HepG2 (cell line): ENCODE data around the gene SREK1. TPM values are rescaled to one million over a fixed set of nuclear protein-coding genes. Genes with fewer than 3 reads are reported as not detected.

Experiments used
- ATAC-seq: fragments of 200-7000 bp; cut with Tn5 transposase; 3 replicates; pipeline ENCODE4 v1.9.1; 2020; ENCODE audit warnings: mild to moderate bottlenecking, moderate library complexity
- BruUV-seq: library from RNA; stranded (reverse); fragments of 400-500 nt; replicated peaks from 2 replicates; lab custom pipeline; 2021; lab: Mats Ljungman, UMichigan
- CTCF ChIA-PET: fragments of 300-600 bp; formaldehyde crosslinking; extraction: SDS; loops from one replicate; lab custom pipeline; 2021; ENCODE audit warnings: low total read pairs, inconsistent platforms, low intra/inter-chr PET ratio; lab: Yijun Ruan, JAX
- POLR2A ChIA-PET: fragments of 350-600 bp; sonication (Branson Sonifier 250); formaldehyde crosslinking; loops from one replicate; lab custom pipeline; 2020; ENCODE audit warnings: antibody characterized with exemption, inconsistent platforms; lab: Yijun Ruan, JAX
- DNase-seq: peaks from one replicate; pipeline ENCODE4 v3.0.0-alpha.2; 2015; ENCODE audit warnings: low spot score
- FAIRE-seq: peaks from 3 replicates; lab custom pipeline; 2011; peaks lifted over from hg19 to GRCh38; lab: Jason Lieb, UNC
- H2AFZ ChIP-seq: one replicate; pipeline ENCODE4 v1.6.1; 2011; ENCODE audit warnings: low read length, inconsistent platforms
- H3K27ac ChIP-seq: fragments of 300-600 bp; 3 replicates; pipeline ENCODE4 v1.8.0; 2011; ENCODE audit warnings: mixed run types, mild to moderate bottlenecking, mixed read lengths, low read length, inconsistent platforms; ENCODE audit not compliant: insufficient read depth; ENCODE audit errors: extremely low read length
- H3K27me3 ChIP-seq, 2 experiments: fragments of 200-600 bp in 1 of 2; 2 replicates in 1 of 2; 3 replicates in 1 of 2; pipeline versions ENCODE4 v1.6.0 to v1.8.0; 2011; ENCODE audit warnings: low read length in 2 of 2, mild to moderate bottlenecking in 2 of 2, moderate library complexity in 2 of 2, inconsistent platforms in 1 of 2; ENCODE audit not compliant: insufficient read depth in 2 of 2, control insufficient read depth in 1 of 2
- H3K36me3 ChIP-seq, 2 experiments: fragments of 200-600 bp in 1 of 2; replicated peaks in 1 of 2; 2 replicates in 1 of 2; 3 replicates in 1 of 2; pipeline versions ENCODE4 v1.5.1 to v1.8.0; 2011; ENCODE audit warnings: low read length in 2 of 2, inconsistent platforms in 1 of 2; ENCODE audit not compliant: insufficient read depth in 2 of 2, control insufficient read depth in 1 of 2
- H3K4me1 ChIP-seq: 2 replicates; pipeline ENCODE4 v1.5.1; 2012; ENCODE audit warnings: low read length, inconsistent platforms; ENCODE audit not compliant: insufficient read depth
- H3K4me2 ChIP-seq: 2 replicates; pipeline ENCODE4 v1.6.0; 2011; ENCODE audit warnings: low read depth, low read length, inconsistent platforms
- H3K4me3 ChIP-seq, 3 experiments: fragments of 200-600 bp in 1 of 3; sonication (generic), shearing (Covaris generic) in 1 of 3; replicated peaks in 1 of 3; 2 replicates each; pipeline ENCODE4 v1.5.1; 2011 to 2016; ENCODE audit warnings: low read length in 3 of 3, inconsistent platforms in 2 of 3, low read depth in 2 of 3, mild to moderate bottlenecking in 2 of 3, control low read depth in 1 of 3, mixed read lengths in 1 of 3; ENCODE audit not compliant: insufficient read depth in 1 of 3
- H3K79me2 ChIP-seq: one replicate; pipeline ENCODE4 v1.6.1; 2011; ENCODE audit warnings: low read length, inconsistent platforms; ENCODE audit not compliant: insufficient read depth
- H3K9ac ChIP-seq: 2 replicates; pipeline ENCODE4 v1.6.0; 2011; ENCODE audit warnings: mild to moderate bottlenecking, low read depth, low read length, inconsistent platforms; ENCODE audit not compliant: insufficient read depth
- H3K9me3 ChIP-seq: 2 replicates; pipeline ENCODE4 v1.5.1; 2012; ENCODE audit warnings: mild to moderate bottlenecking, low read length
- H4K20me1 ChIP-seq: 2 replicates; pipeline ENCODE4 v1.6.0; 2011; ENCODE audit warnings: inconsistent platforms, mild to moderate bottlenecking, low read length, moderate library complexity; ENCODE audit not compliant: insufficient read depth
- ARNT2 ChIP-seq: sonication (generic); formaldehyde crosslinking; IDR thresholded peaks from 2 replicates; pipeline ENCODE4 v1.8.0; 2022; ENCODE audit warnings: mild to moderate bottlenecking, low read depth, missing genetic modification reagents, moderate library complexity
- BHLHE40 ChIP-seq: IDR thresholded peaks from 2 replicates; pipeline ENCODE4 v1.6.1; 2011; ENCODE audit warnings: low read length, improper control_type of control experiment
- CERS6 ChIP-seq: sonication (generic); formaldehyde crosslinking; IDR thresholded peaks from 2 replicates; pipeline ENCODE4 v1.5.0; 2020; ENCODE audit warnings: missing genetic modification reagents
- CHCHD3 ChIP-seq: sonication (generic); formaldehyde crosslinking; IDR thresholded peaks from 2 replicates; pipeline ENCODE4 v1.8.0; 2022; ENCODE audit warnings: mild to moderate bottlenecking, missing genetic modification reagents, moderate library complexity
- CREBL2 ChIP-seq: sonication (generic); formaldehyde crosslinking; IDR thresholded peaks from 2 replicates; pipeline ENCODE4 v1.8.1; 2023; ENCODE audit warnings: missing genetic modification reagents, mild to moderate bottlenecking, borderline replicate concordance
- MAFK ChIP-seq, 2 experiments: IDR thresholded peaks in 1 of 2; conservative IDR thresholded peaks in 1 of 2; 2 replicates each; pipeline ENCODE4 v1.6.1; 2011; ENCODE audit warnings: improper control_type of control experiment in 2 of 2, low read length in 2 of 2
- MXD3 ChIP-seq: IDR thresholded peaks from 2 replicates; pipeline ENCODE4 v1.6.1; 2016; ENCODE audit warnings: mild to moderate bottlenecking, missing biosample characterization, missing genetic modification reagents
- MYPOP ChIP-seq: sonication (generic); formaldehyde crosslinking; IDR thresholded peaks from 2 replicates; pipeline ENCODE4 v1.8.1; 2023; ENCODE audit warnings: mild to moderate bottlenecking, moderate library complexity, missing genetic modification reagents
- NFKB2 ChIP-seq: sonication (generic); formaldehyde crosslinking; IDR thresholded peaks from 2 replicates; pipeline ENCODE4 v1.4.0; 2020; ENCODE audit warnings: missing genetic modification reagents, borderline replicate concordance
- RAD21 ChIP-seq: fragments of 450-650 bp; formaldehyde crosslinking; IDR thresholded peaks from 2 replicates; pipeline ENCODE4 v1.5.0; 2020; ENCODE audit warnings: mild to moderate bottlenecking
- SAFB2 ChIP-seq: sonication (generic); formaldehyde crosslinking; IDR thresholded peaks from 2 replicates; pipeline ENCODE4 v1.5.1; 2020; ENCODE audit warnings: missing genetic modification reagents, low read depth, mild to moderate bottlenecking, borderline replicate concordance
- SALL1 ChIP-seq: sonication (generic); formaldehyde crosslinking; IDR thresholded peaks from 2 replicates; pipeline ENCODE4 v1.8.0; 2022; ENCODE audit warnings: mild to moderate bottlenecking, missing genetic modification reagents
- SIN3A ChIP-seq: IDR thresholded peaks from 2 replicates; pipeline ENCODE4 v1.6.1; 2011; ENCODE audit warnings: low read depth, mild to moderate bottlenecking, control low read depth, low read length, borderline replicate concordance
- SP1 ChIP-seq, 2 experiments: fragments of 450-650 bp in 1 of 2; sonication (generic) in 1 of 2; formaldehyde crosslinking in 1 of 2; IDR thresholded peaks; 2 replicates each; pipeline versions ENCODE4 v1.4.0 to v1.6.1; 2016 to 2020; ENCODE audit warnings: missing genetic modification reagents in 1 of 2
- ZNF652 ChIP-seq: IDR thresholded peaks from 2 replicates; pipeline ENCODE4 v1.6.1; 2016; ENCODE audit warnings: low read depth, borderline replicate concordance
- ZNF713 ChIP-seq: sonication (generic); formaldehyde crosslinking; IDR thresholded peaks from 2 replicates; pipeline ENCODE4 v1.4.0; 2020; ENCODE audit warnings: mild to moderate bottlenecking, missing genetic modification reagents
- ZNF720 ChIP-seq: sonication (generic); formaldehyde crosslinking; IDR thresholded peaks from 2 replicates; pipeline ENCODE4 v1.4.0; 2020; ENCODE audit warnings: missing genetic modification reagents
- ZNF749 ChIP-seq: sonication (generic); formaldehyde crosslinking; IDR thresholded peaks from 2 replicates; pipeline ENCODE4 v1.8.0; 2022; ENCODE audit warnings: mild to moderate bottlenecking, missing genetic modification reagents, moderate library complexity, borderline replicate concordance
- ZSCAN12 ChIP-seq: sonication (generic); formaldehyde crosslinking; IDR thresholded peaks from 2 replicates; pipeline ENCODE4 v1.9.0; 2021; ENCODE audit warnings: mild to moderate bottlenecking, missing genetic modification reagents
- WGBS: methylation state at CpG from one replicate; pipeline ENCODE4 v1.1.6; 2017; ENCODE audit warnings: low lambda C conversion rate; 5-methylcytosine and 5-hydroxymethylcytosine counted together
- in situ Hi-C: cut with HindIII; loops from 2 replicates; pipeline ENCODE4 v1.10.0; 2017; ENCODE audit warnings: low pct_unique_long_range_greater_than_20kb; ENCODE audit not compliant: extremely low pct_ligation_motif_present
- intact Hi-C: fragments of 100-400 bp; cut with micrococcal nuclease; formaldehyde crosslinking; loops from one replicate; pipeline ENCODE4 v1.10.0; 2022; ENCODE audit not compliant: unreplicated experiment
- polyA plus RNA-seq, 8 experiments: library from polyadenylated mRNA; depleted of rRNA in 3 of 8; stranded (reverse) in 7 of 8; unstranded in 1 of 8; fragments of >200 nt; fragmentation: Illumina TruSeq in 4 of 8; extraction: Trizol in 4 of 8; gene quantifications; 2 replicates each; pipeline versions ENCODE4 v1.2.1 to v1.2.3, GENCODE V29; 2011 to 2016; ENCODE audit warnings: low read depth in 4 of 8, missing spikeins in 1 of 8, mixed read lengths in 1 of 8; ENCODE audit not compliant: insufficient read depth in 1 of 8
- total RNA-seq, 5 experiments: library from RNA; depleted of rRNA; stranded (reverse); fragments of >200 nt; fragmentation: Illumina TruSeq; extraction: Trizol; gene quantifications; 2 replicates each; pipeline ENCODE4 v1.2.3, GENCODE V29; 2016; ENCODE audit warnings: low read depth in 1 of 5

SREK1 gene
- total and polyA plus RNA-seq, 2 of the 13 experiments (the other 11 are each of a cell fraction or from before 2014, with no cell fraction given) = 60.6 to 90.9 TPM

GRCh38 chr5:66118304-66118703, 25.8 kb upstream of the SREK1 start (continued):
- TF ChIP-seq ZNF713 (CRISPR knock-in tag) = no peak
- TF ChIP-seq ZSCAN12 = no peak
- no peak for TF ChIP-seq SIN3A
- no peak for TF ChIP-seq ARNT2 (CRISPR knock-in tag)
- no peak for TF ChIP-seq CHCHD3 (CRISPR knock-in tag)
- no peak for TF ChIP-seq SP1 (IDR thresholded peaks at IDR 0.05)
- TF ChIP-seq SP1 (CRISPR knock-in tag; IDR thresholded peaks at IDR 0.05) = no peak
- no peak for TF ChIP-seq ZNF720 (CRISPR knock-in tag)
- TF ChIP-seq CERS6 (CRISPR knock-in tag) = no peak
- TF ChIP-seq RAD21 (CRISPR knock-in tag) = no peak
- TF ChIP-seq NFKB2 (CRISPR knock-in tag) = no peak
- TF ChIP-seq BHLHE40 = no peak
- TF ChIP-seq SALL1 (CRISPR knock-in tag) = no peak

GRCh38 chr5:66122379-66123034, 21.6 kb upstream of the SREK1 start:
- ChIA-PET POLR2A (no interaction called here), CTCF (no interaction called here)
- H3K79me2 ChIP-seq = no peaks in the 10 kb centered on the region
- no peak for FAIRE-seq
- H3K27me3 ChIP-seq = no peaks in the 10 kb centered on the region; a peak in 1 of 5 replicates
- no peaks in the 10 kb centered on the region for H4K20me1 ChIP-seq
- no peak overlapping the region for H3K4me2 ChIP-seq
- no TSS peak for BruUV-seq
- no peaks in the 10 kb centered on the region for H3K36me3 ChIP-seq
- intact Hi-C loops = no loop called here
- no peak overlapping the region for H2AFZ ChIP-seq
- H3K9ac ChIP-seq = no peak overlapping the region
- no peaks in the 10 kb centered on the region for H3K9me3 ChIP-seq
- WGBS = 41% methylated on average over 2 of the region's 2 CpGs
- no peaks in the 10 kb centered on the region for H3K4me1 ChIP-seq
- ATAC-seq = no peak
- H3K27ac ChIP-seq = no peak overlapping the region
- no peak for TF ChIP-seq ZNF652
- 0 out of 4 replicates have a peak, but pooled peaks of 1 of the 2 experiments have one; percentile 4 for TF ChIP-seq MAFK (conservative IDR thresholded peaks at IDR 0.05 in 1 of 2, IDR thresholded peaks at IDR 0.05 in 1 of 2; ENCODE audit: low read length in 2 of 2)
- no peak for TF ChIP-seq CREBL2 (CRISPR knock-in tag)
- TF ChIP-seq SAFB2 (CRISPR knock-in tag) = no peak
- TF ChIP-seq MYPOP = no peak
- no peak for TF ChIP-seq ZNF749 (CRISPR knock-in tag)
- TF ChIP-seq MXD3 (CRISPR knock-in tag) = no peak
- H3K4me3 ChIP-seq = no peak overlapping the region
- no peak for DNase-seq
- in situ Hi-C loops = no loop called here
